ELR (cell line): ENCODE measurements around the gene PNPLA8.
"Not testable (repeated sequence)": the region's sequence is repeated elsewhere in the genome, so short reads cannot be mapped to it uniquely, and the experiment has no call there.

Source experiments
- DNase-seq: peaks from one replicate; pipeline ENCODE4 v3.0.0-alpha.2; 2015; ENCODE audit warnings: low read depth

PNPLA8 gene

GRCh38 chr7:108528183-108528712, 2.3 kb upstream of the PNPLA8 start:
- no peak for DNase-seq

GRCh38 chr7:108526768-108527017, 758 bp upstream of the PNPLA8 start:
- DNase-seq = no peak

GRCh38 chr7:108525327-108525984, 479 bp downstream of the PNPLA8 start:
- peak; percentile 80 for DNase-seq

- DNase-seq = no peak
Measured at GRCh38 chr7:108522780-108523179, 3.2 kb downstream of the PNPLA8 start.

- DNase-seq = no peak
Measured at GRCh38 chr7:108517951-108518350, 8.0 kb downstream of the PNPLA8 start.

- DNase-seq = no peak
Measured at GRCh38 chr7:108515630-108516029, 10.3 kb downstream of the PNPLA8 start.

GRCh38 chr7:108515013-108515412, 10.9 kb downstream of the PNPLA8 start:
- DNase-seq = no peak

GRCh38 chr7:108511939-108512338, 14.0 kb downstream of the PNPLA8 start:
- DNase-seq = no peak

GRCh38 chr7:108504576-108504975, 21.4 kb downstream of the PNPLA8 start:
- DNase-seq = not testable (repeated sequence)

GRCh38 chr7:108503112-108504026, 22.6 kb downstream of the PNPLA8 start:
- no peak for DNase-seq

- DNase-seq = no peak
Measured at GRCh38 chr7:108499566-108499965, 26.4 kb downstream of the PNPLA8 start.

- no peak for DNase-seq
Measured at GRCh38 chr7:108498481-108498880, 27.5 kb downstream of the PNPLA8 start.

GRCh38 chr7:108497082-108497725, 28.7 kb downstream of the PNPLA8 start:
- peak; percentile 63 for DNase-seq

GRCh38 chr7:108492742-108493141, 33.2 kb downstream of the PNPLA8 start:
- no peak for DNase-seq

- DNase-seq = no peak
Measured at GRCh38 chr7:108488768-108489538, 37.0 kb downstream of the PNPLA8 start.

GRCh38 chr7:108487646-108488045, 38.3 kb downstream of the PNPLA8 start:
- DNase-seq = no peak

- no peak for DNase-seq
Measured at GRCh38 chr7:108486291-108486966, 39.5 kb downstream of the PNPLA8 start.

- DNase-seq = no peak
Measured at GRCh38 chr7:108484137-108484536, 41.8 kb downstream of the PNPLA8 start.

- DNase-seq = no peak
Measured at GRCh38 chr7:108480311-108480710, 45.6 kb downstream of the PNPLA8 start.

- no peak for DNase-seq
Measured at GRCh38 chr7:108479751-108480150, 46.2 kb downstream of the PNPLA8 start.

GRCh38 chr7:108479118-108479517, 46.8 kb downstream of the PNPLA8 start:
- no peak for DNase-seq

GRCh38 chr7:108468246-108468645, 57.7 kb downstream of the PNPLA8 start:
- DNase-seq = no peak
